Neural progenitor cell (in vitro differentiated cells): ENCODE results near the gene UPB1. TPM values are rescaled to one million over a fixed set of nuclear protein-coding genes. Genes with fewer than 3 reads are reported as not detected.

Source experiments
- DNase-seq: peaks from one replicate; pipeline ENCODE4 v3.0.0-alpha.2; 2016; ENCODE audit warnings: low spot score
- H2AFZ ChIP-seq: fragments of 200-600 bp; sonication (generic); replicated peaks from 2 replicates; pipeline ENCODE4 v1.6.1; 2016; ENCODE audit warnings: antibody characterized with exemption
- H3F3A ChIP-seq: fragments of 200-600 bp; sonication (generic); 2 replicates; pipeline ENCODE4 v1.6.1; 2016; ENCODE audit warnings: antibody characterized with exemption, low read depth
- H3K27ac ChIP-seq: fragments of 200-600 bp; sonication (generic); 2 replicates; pipeline ENCODE4 v1.5.1; 2016; ENCODE audit warnings: mild to moderate bottlenecking
- H3K27me3 ChIP-seq: fragments of 200-600 bp; sonication (generic); 2 replicates; pipeline ENCODE4 v1.6.1; 2016; ENCODE audit warnings: mild to moderate bottlenecking, moderate library complexity
- H3K36me3 ChIP-seq: fragments of 200-600 bp; sonication (generic); 2 replicates; pipeline ENCODE4 v1.5.1; 2016
- H3K4me1 ChIP-seq: fragments of 200-600 bp; sonication (generic); 2 replicates; pipeline ENCODE4 v1.6.1; 2016; ENCODE audit warnings: mixed run types
- H3K4me2 ChIP-seq: fragments of 200-600 bp; sonication (generic); 2 replicates; pipeline ENCODE4 v1.6.1; 2016
- H3K4me3 ChIP-seq: fragments of 200-600 bp; sonication (generic); 2 replicates; pipeline ENCODE4 v1.5.1; 2016
- H3K79me2 ChIP-seq: fragments of 200-600 bp; sonication (generic); 2 replicates; pipeline ENCODE4 v1.6.1; 2016; ENCODE audit warnings: low read depth
- H3K9ac ChIP-seq: fragments of 200-600 bp; sonication (generic); 2 replicates; pipeline ENCODE4 v1.6.1; 2016
- H3K9me3 ChIP-seq: fragments of 200-600 bp; sonication (generic); 2 replicates; pipeline ENCODE4 v1.5.1; 2016; ENCODE audit warnings: low read depth
- H4K20me1 ChIP-seq: fragments of 200-600 bp; sonication (generic); 2 replicates; pipeline ENCODE4 v1.6.1; 2016; ENCODE audit warnings: low read depth
- H3K27ac Mint-ChIP-seq: 3 replicates; pipeline ENCODE4 v1.8.0; 2021; ENCODE audit warnings: mixed read lengths
- H3K27me3 Mint-ChIP-seq: 2 replicates; pipeline ENCODE4 v1.8.0; 2022; ENCODE audit warnings: low read depth, mild to moderate bottlenecking, inconsistent platforms, moderate library complexity, mixed read lengths; ENCODE audit not compliant: insufficient read depth
- H3K36me3 Mint-ChIP-seq: 3 replicates; pipeline ENCODE4 v1.8.0; 2021; ENCODE audit warnings: mixed read lengths
- H3K4me1 Mint-ChIP-seq: 3 replicates; pipeline ENCODE4 v1.8.0; 2021; ENCODE audit warnings: mixed read lengths
- H3K4me3 Mint-ChIP-seq: 3 replicates; pipeline ENCODE4 v1.8.0; 2021; ENCODE audit warnings: mild to moderate bottlenecking, moderate library complexity, mixed read lengths
- H3K9me3 Mint-ChIP-seq: 3 replicates; pipeline ENCODE4 v1.8.0; 2020; ENCODE audit warnings: mixed read lengths
- EZH2 ChIP-seq: fragments of 200-600 bp; sonication (generic); IDR thresholded peaks from 2 replicates; pipeline ENCODE4 v1.6.1; 2017; ENCODE audit warnings: antibody characterized with exemption, mild to moderate bottlenecking, moderate library complexity
- EZH2phosphoT487 ChIP-seq: fragments of 200-600 bp; sonication (generic); IDR thresholded peaks from 2 replicates; pipeline ENCODE4 v1.6.1; 2017; ENCODE audit warnings: antibody characterized with exemption
- total RNA-seq: library from RNA; depleted of rRNA; stranded (reverse); fragments of >200 nt; gene quantifications from 2 replicates; pipeline ENCODE4 v1.2.3, GENCODE V29; 2015; ENCODE audit warnings: low replicate concordance
- TF ChIP-seq, protein P1 (sequence below): fragments of 200-600 bp; sonication (generic); IDR thresholded peaks from 2 replicates; pipeline ENCODE4 v1.5.1; 2017; ENCODE audit warnings: antibody characterized with exemption, mild to moderate bottlenecking

The UPB1 gene
- total RNA-seq, 1 donor from 2014 or later: 0.17 TPM

DNA sequence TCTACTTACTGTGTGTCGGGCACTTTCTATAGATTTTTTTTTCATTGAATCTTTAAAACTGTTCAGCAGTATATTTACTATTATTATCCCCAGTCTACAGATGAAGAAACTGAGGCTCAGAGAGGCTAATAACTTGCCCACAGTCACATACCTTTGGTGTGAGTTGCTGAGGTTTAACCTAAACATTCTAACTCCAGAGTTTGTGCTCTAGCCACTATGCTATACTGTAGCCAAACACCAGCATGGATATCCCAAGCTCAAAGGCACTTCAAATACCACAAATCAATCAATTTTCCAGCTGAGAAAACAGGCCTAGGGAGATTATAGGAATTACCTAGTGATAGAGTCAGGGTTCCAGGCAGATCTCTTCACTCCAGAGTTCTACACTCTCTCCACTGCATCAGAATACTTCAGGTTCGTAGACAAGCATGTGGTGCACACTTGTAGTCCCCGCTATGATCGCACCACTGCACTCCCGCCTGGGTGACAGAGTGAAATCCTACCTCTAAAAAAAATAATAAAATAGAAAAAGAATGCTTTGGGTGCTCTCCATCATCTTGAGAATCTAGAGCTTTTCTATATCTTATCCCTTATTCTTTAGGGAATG is 20.4 kb upstream of the UPB1 start:
- H3K4me3 ChIP-seq: no peak overlapping the region
- no peak overlapping the region for H3K4me3 Mint-ChIP-seq
- H3K27ac Mint-ChIP-seq: no peak overlapping the region
- peaks cover 3% of the 10 kb centered on the region for H3K9me3 Mint-ChIP-seq
- H3K79me2 ChIP-seq: no peaks in the 10 kb centered on the region
- DNase-seq: no peak
- H3K9ac ChIP-seq: no peak overlapping the region
- no peaks in the 10 kb centered on the region for H3K4me1 ChIP-seq
- no peaks in the 10 kb centered on the region for H3K36me3 Mint-ChIP-seq
- H3K27ac ChIP-seq: no peak overlapping the region
- no peaks in the 10 kb centered on the region for H3K27me3 ChIP-seq
- TF ChIP-seq EZH2phosphoT487: no peak
- TF ChIP-seq, protein P1, sequence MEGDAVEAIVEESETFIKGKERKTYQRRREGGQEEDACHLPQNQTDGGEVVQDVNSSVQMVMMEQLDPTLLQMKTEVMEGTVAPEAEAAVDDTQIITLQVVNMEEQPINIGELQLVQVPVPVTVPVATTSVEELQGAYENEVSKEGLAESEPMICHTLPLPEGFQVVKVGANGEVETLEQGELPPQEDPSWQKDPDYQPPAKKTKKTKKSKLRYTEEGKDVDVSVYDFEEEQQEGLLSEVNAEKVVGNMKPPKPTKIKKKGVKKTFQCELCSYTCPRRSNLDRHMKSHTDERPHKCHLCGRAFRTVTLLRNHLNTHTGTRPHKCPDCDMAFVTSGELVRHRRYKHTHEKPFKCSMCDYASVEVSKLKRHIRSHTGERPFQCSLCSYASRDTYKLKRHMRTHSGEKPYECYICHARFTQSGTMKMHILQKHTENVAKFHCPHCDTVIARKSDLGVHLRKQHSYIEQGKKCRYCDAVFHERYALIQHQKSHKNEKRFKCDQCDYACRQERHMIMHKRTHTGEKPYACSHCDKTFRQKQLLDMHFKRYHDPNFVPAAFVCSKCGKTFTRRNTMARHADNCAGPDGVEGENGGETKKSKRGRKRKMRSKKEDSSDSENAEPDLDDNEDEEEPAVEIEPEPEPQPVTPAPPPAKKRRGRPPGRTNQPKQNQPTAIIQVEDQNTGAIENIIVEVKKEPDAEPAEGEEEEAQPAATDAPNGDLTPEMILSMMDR: no peak
- TF ChIP-seq EZH2: no peak
- H3K36me3 ChIP-seq: no peaks in the 10 kb centered on the region
- H3K9me3 ChIP-seq: no peaks in the 10 kb centered on the region
- no peaks in the 10 kb centered on the region for H4K20me1 ChIP-seq
- no peak overlapping the region for H3K4me2 ChIP-seq
- peaks cover 5% of the 10 kb centered on the region for H3K27me3 Mint-ChIP-seq
- H2AFZ ChIP-seq: no peak overlapping the region
- no peaks in the 10 kb centered on the region for H3F3A ChIP-seq
- H3K4me1 Mint-ChIP-seq: no peaks in the 10 kb centered on the region

DNA sequence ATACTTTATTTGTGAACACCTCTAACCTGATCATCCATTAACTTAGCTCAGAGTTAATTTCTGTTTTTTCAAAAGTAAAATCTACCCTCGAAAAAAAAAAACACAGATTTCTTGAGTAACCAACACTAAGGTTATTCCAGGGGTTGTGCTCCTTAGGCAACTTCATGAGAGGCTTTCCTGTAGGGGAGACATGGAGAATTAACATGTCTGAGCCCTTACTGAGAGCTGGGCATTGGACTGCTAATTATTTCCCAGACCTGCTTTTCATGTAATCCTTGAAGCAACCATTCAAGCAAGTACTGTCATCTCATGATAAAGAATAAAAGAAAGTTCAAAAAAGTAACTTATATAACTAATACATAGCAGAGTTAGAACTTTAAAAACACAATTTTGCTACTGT is 13.5 kb upstream of the UPB1 start:
- H3F3A ChIP-seq: no peaks in the 10 kb centered on the region
- no peaks in the 10 kb centered on the region for H3K36me3 ChIP-seq
- H3K27ac Mint-ChIP-seq: no peak overlapping the region
- TF ChIP-seq, protein P1: no peak
- no peak for TF ChIP-seq EZH2
- TF ChIP-seq EZH2phosphoT487: no peak
- no peak overlapping the region for H3K4me2 ChIP-seq
- no peak overlapping the region for H3K4me3 ChIP-seq
- H3K9me3 Mint-ChIP-seq: peaks cover 3% of the 10 kb centered on the region
- no peaks in the 10 kb centered on the region for H3K27me3 ChIP-seq
- H3K9me3 ChIP-seq: no peaks in the 10 kb centered on the region
- H3K4me1 ChIP-seq: no peaks in the 10 kb centered on the region
- peaks cover 3% of the 10 kb centered on the region for H3K27me3 Mint-ChIP-seq
- DNase-seq: no peak
- H2AFZ ChIP-seq: no peak overlapping the region
- H4K20me1 ChIP-seq: no peaks in the 10 kb centered on the region
- H3K27ac ChIP-seq: no peak overlapping the region
- no peak overlapping the region for H3K4me3 Mint-ChIP-seq
- no peaks in the 10 kb centered on the region for H3K36me3 Mint-ChIP-seq
- peaks cover 4% of the 10 kb centered on the region for H3K4me1 Mint-ChIP-seq
- no peak overlapping the region for H3K9ac ChIP-seq
- H3K79me2 ChIP-seq: no peaks in the 10 kb centered on the region

DNA sequence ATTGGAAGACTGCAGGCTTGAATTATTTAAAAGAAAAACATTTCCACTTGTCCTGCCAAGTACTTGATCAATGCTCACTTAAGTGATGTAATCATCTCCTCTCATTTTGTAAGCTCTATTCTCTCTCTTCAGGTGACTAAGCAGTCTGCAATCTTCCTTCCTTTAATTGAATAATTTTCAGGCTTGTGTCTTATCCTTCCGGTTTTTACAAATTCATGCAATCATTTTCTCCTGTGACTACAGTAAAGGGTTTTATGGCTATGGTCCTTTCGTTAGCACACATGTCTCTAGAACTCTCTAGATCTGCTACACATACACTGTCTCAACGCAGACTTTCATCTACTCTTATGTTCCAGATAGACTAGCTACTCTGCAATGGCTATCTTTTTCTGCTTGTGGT is 12.6 kb upstream of the UPB1 start:
- Histone ChIP-seq H3K9me3 (no peaks in the 10 kb centered on the region), H4K20me1 (no peaks in the 10 kb centered on the region), H3K4me3 (no peak overlapping the region), H3K36me3 (no peaks in the 10 kb centered on the region), H3K79me2 (no peaks in the 10 kb centered on the region), H3K4me2 (no peak overlapping the region), H2AFZ (no peak overlapping the region), H3K27me3 (no peaks in the 10 kb centered on the region), H3K4me1 (no peaks in the 10 kb centered on the region), H3K9ac (no peak overlapping the region), H3K27ac (no peak overlapping the region), H3F3A (no peaks in the 10 kb centered on the region)
- Mint-ChIP-seq H3K4me3 (no peak overlapping the region), H3K27me3 (peaks cover 3% of the 10 kb centered on the region), H3K9me3 (no peaks in the 10 kb centered on the region), H3K36me3 (no peaks in the 10 kb centered on the region), H3K27ac (no peak overlapping the region), H3K4me1 (peaks cover 4% of the 10 kb centered on the region)
- no peak for DNase-seq
- TF ChIP-seq EZH2phosphoT487 (no peak), EZH2 (no peak)

DNA sequence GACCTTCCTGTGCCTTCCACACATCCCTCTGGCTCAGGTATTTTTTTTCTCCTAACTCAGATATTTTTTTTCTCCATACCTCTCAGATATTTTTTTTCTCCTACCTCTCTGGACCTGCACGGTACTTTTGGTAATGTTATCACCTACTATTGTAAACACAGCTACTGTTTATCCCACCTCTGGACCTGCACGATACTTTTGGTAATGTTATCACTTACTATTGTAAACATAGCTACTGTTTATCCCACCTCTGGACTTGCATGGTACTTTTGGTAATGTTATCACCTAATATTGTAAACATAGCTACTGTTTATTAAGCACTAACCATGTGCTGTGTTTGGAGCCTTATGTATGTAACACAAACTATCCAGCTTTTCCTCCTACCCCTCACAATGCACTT is 12.1 kb upstream of the UPB1 start:
- H3F3A ChIP-seq: no peaks in the 10 kb centered on the region
- peaks cover 4% of the 10 kb centered on the region for H3K4me1 Mint-ChIP-seq
- TF ChIP-seq EZH2 (no peak), EZH2phosphoT487 (no peak)
- TF ChIP-seq, protein P1: no peak
- no peak overlapping the region for H3K27ac Mint-ChIP-seq
- no peaks in the 10 kb centered on the region for H3K79me2 ChIP-seq
- peaks cover 3% of the 10 kb centered on the region for H3K27me3 Mint-ChIP-seq
- no peaks in the 10 kb centered on the region for H3K27me3 ChIP-seq
- DNase-seq: no peak
- H3K4me1 ChIP-seq: no peaks in the 10 kb centered on the region
- H3K9me3 ChIP-seq: no peaks in the 10 kb centered on the region
- H3K36me3 ChIP-seq: no peaks in the 10 kb centered on the region
- H3K4me3 Mint-ChIP-seq: no peak overlapping the region
- H3K4me2 ChIP-seq: no peak overlapping the region
- H3K9ac ChIP-seq: no peak overlapping the region
- no peaks in the 10 kb centered on the region for H3K36me3 Mint-ChIP-seq
- H4K20me1 ChIP-seq: no peaks in the 10 kb centered on the region
- H3K9me3 Mint-ChIP-seq: no peaks in the 10 kb centered on the region
- no peak overlapping the region for H3K27ac ChIP-seq
- H2AFZ ChIP-seq: no peak overlapping the region
- H3K4me3 ChIP-seq: no peak overlapping the region
